ENCODE results near the gene GPR62. TPM values are rescaled to one million over a fixed set of nuclear protein-coding genes. Genes with fewer than 3 reads are reported as not detected.

Gene GPR62
- total RNA-seq, 6 experiments from 2014 or later = 0.07 to 0.10 TPM; not detected in 4

DNA sequence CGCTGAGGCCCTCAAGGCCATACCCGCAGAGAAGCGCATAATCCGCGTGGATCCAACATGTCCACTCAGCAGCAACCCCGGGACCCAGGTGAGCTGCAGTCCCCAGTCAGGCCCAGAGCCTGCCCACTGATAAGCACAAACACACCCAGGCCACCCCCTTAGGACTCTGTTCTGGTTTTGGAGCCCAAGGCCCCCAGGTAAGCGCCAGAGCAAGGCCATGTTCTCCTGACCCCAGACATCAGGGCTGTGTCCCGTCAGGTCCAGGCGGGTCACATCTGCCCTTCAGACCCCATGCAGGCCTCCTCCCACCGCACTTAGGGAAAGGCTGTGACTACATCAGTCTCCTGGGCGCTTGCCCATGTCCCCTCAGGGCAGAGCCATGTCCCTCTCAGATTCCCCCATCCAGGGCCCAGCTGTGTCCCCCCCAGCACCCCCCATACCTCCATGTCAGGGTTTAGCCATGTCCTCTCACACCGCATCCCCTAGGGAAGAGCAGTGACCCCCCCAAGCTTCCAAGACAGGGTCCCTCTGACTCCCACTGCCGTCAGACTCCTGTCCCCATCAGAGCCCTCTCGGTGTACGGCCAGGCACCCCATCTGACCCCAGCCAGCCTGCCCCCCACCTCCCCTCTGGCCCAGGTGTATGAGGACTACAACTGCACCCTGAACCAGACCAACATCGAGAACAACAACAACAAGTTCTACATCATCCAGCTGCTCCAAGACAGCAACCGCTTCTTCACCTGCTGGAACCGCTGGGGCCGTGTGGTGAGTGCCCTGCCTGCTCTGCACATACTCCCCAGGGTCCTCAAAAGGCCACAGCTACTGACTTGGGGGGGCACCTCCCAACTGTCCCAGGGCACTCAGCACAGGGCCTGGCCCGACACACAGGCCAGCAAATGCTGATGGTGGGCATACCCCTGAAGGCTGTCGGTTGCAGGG, 11.5 kb upstream of the GPR62 start:
- Mint-ChIP-seq H3K9me3 (no peaks in the 10 kb centered on the region), H3K36me3 (ENCODE audit: low read depth) (peaks cover 5% of the 10 kb centered on the region), H3K4me3 (no peak overlapping the region), H3K27ac (peak overlapping the region; percentile 94), H3K4me1 (ENCODE audit: low read depth) (peaks cover 32% of the 10 kb centered on the region), H3K27me3 (ENCODE audit: insufficient read depth) (no peaks in the 10 kb centered on the region; the same call in 1 of the 2 replicates)
- no peak for DNase-seq
- TF ChIP-seq, protein P1, sequence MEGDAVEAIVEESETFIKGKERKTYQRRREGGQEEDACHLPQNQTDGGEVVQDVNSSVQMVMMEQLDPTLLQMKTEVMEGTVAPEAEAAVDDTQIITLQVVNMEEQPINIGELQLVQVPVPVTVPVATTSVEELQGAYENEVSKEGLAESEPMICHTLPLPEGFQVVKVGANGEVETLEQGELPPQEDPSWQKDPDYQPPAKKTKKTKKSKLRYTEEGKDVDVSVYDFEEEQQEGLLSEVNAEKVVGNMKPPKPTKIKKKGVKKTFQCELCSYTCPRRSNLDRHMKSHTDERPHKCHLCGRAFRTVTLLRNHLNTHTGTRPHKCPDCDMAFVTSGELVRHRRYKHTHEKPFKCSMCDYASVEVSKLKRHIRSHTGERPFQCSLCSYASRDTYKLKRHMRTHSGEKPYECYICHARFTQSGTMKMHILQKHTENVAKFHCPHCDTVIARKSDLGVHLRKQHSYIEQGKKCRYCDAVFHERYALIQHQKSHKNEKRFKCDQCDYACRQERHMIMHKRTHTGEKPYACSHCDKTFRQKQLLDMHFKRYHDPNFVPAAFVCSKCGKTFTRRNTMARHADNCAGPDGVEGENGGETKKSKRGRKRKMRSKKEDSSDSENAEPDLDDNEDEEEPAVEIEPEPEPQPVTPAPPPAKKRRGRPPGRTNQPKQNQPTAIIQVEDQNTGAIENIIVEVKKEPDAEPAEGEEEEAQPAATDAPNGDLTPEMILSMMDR (IDR thresholded peaks at IDR 0.05) = no peak

DNA sequence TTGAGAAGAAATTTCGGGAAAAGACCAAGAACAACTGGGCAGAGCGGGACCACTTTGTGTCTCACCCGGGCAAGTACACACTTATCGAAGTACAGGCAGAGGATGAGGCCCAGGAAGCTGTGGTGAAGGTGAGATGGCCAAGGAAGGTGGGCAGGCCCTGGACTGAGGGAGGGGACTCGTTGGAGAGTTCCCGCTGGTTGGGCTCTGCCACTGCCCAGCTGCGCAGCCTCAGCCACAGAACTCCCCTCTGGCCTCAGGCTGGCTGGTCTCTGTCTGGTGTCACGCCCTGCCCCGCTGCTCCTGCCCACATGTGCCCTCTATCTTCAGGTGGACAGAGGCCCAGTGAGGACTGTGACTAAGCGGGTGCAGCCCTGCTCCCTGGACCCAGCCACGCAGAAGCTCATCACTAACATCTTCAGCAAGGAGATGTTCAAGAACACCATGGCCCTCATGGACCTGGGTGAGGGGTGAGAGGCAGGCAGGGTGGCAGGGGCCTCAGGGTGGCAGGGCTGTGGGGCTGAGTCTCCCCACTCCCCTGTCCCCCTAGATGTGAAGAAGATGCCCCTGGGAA, 10.6 kb upstream of the GPR62 start:
- H3K27ac Mint-ChIP-seq = 0 out of 2 replicates have a peak overlapping the region, but pooled peaks have one; percentile 94
- H3K36me3 Mint-ChIP-seq (ENCODE audit: low read depth) = no peaks in the 10 kb centered on the region
- H3K9me3 Mint-ChIP-seq = no peaks in the 10 kb centered on the region
- H3K4me3 Mint-ChIP-seq = no peak overlapping the region
- TF ChIP-seq, protein P1 (IDR thresholded peaks at IDR 0.05) = no peak
- no peaks in the 10 kb centered on the region; the same call in 1 of the 2 replicates for H3K27me3 Mint-ChIP-seq (ENCODE audit: insufficient read depth)
- peaks cover 26% of the 10 kb centered on the region for H3K4me1 Mint-ChIP-seq (ENCODE audit: low read depth)
- no peak for DNase-seq

DNA sequence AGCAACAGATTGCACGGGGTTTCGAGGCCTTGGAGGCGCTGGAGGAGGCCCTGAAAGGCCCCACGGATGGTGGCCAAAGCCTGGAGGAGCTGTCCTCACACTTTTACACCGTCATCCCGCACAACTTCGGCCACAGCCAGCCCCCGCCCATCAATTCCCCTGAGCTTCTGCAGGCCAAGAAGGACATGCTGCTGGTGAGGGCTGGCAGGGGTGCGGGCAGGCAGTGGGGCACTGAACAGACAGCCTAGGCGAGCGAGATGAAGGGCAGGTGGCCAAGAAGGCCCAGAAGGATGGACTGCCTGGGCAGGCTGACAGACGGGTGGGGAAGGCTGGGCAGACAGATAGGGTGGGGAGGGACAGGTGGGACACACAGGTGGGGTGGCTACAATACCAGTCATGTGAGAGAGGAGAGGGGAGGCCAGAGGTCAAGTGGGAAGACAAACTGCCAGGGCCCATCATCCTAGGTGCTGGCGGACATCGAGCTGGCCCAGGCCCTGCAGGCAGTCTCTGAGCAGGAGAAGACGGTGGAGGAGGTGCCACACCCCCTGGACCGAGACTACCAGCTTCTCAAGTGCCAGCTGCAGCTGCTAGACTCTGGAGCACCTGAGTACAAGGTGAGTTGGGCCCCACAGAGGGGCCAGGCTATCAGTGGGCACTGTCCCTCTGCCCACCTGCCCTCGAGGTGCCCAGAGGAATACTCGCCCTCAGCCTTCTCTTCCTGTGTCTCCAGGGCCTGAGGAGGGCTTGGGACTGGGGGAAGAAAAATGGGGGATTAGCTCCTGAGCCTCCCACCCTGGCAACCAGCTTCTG, 9.9 kb upstream of the GPR62 start:
- Mint-ChIP-seq H3K9me3 (no peaks in the 10 kb centered on the region), H3K27ac (no peak overlapping the region), H3K4me1 (ENCODE audit: low read depth) (peaks cover 19% of the 10 kb centered on the region), H3K36me3 (ENCODE audit: low read depth) (no peaks in the 10 kb centered on the region), H3K4me3 (no peak overlapping the region), H3K27me3 (ENCODE audit: insufficient read depth) (no peaks in the 10 kb centered on the region; the same call in 1 of the 2 replicates)
- TF ChIP-seq, protein P1 (IDR thresholded peaks at IDR 0.05) = no peak
- no peak for DNase-seq

DNA sequence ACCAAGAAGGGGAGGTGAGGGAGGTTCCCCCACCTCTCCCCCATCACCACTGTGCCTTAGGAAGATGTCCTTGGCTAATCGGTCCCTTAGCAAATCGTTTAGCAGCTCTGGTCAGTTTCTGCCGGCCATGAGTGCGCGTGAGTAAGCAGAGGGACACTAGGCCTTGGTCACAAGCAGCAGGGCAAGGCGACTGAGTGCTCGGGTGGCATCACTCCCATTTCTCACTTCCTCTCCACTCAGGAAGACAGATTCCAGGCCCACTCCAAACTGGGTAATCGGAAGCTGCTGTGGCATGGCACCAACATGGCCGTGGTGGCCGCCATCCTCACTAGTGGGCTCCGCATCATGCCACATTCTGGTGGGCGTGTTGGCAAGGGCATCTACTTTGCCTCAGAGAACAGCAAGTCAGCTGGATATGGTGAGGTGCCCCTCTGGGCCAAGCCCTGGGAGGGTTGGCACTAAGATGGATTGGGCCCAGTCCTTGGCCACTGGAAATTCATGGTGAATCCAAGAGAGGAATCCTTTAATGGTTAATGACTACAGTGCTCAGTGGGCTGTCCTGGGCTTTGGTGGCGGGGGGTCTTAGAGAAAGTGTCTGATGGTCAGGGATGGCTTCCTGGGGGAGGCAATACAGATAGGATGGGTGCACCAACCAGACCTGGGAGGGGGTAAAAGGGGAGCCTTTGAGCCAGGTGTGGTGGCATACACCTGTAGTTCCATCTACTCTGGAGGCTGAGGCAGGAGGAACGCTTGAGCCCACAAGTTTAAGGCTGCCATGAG, 9.1 kb upstream of the GPR62 start:
- Mint-ChIP-seq H3K4me1 (ENCODE audit: low read depth) (peaks cover 11% of the 10 kb centered on the region), H3K9me3 (no peaks in the 10 kb centered on the region), H3K27ac (no peak overlapping the region), H3K4me3 (no peak overlapping the region), H3K36me3 (ENCODE audit: low read depth) (no peaks in the 10 kb centered on the region), H3K27me3 (ENCODE audit: insufficient read depth) (no peaks in the 10 kb centered on the region; the same call in none of the 2 replicates)
- no peak for DNase-seq
- TF ChIP-seq, protein P1 (IDR thresholded peaks at IDR 0.05) = no peak

DNA sequence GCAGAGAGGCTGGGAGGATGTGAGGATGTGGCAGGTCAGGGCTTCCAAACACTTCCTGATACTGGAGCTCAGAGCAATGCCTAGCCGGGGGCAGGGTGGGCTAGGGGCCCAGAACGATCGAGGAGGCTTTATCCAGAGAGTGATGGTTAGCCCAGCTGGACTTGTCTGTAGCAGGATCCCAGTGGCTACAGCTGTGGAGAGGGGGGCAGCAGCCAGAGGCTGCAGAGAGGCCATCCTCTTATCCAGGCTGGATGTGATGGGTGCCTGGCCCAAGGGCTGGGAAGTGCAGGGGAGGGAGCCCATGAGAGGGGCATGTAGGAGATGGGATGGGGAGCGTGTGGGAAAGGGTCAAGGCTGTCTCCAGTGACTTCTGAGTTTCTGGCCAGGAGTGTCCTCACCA, 8.4 kb upstream of the GPR62 start:
- Mint-ChIP-seq H3K9me3 (no peaks in the 10 kb centered on the region), H3K27ac (no peak overlapping the region), H3K4me3 (no peak overlapping the region), H3K27me3 (ENCODE audit: insufficient read depth) (no peaks in the 10 kb centered on the region; the same call in none of the 2 replicates), H3K36me3 (ENCODE audit: low read depth) (no peaks in the 10 kb centered on the region), H3K4me1 (ENCODE audit: low read depth) (peaks cover 10% of the 10 kb centered on the region)
- TF ChIP-seq, protein P1 (IDR thresholded peaks at IDR 0.05) = no peak
- DNase-seq = no peak

Measured in HFFc6 (cell line).